ENCODE data around the gene MAP3K14.

Gene MAP3K14

GRCh38 chr17:45341533-45342158 is 24.8 kb upstream of the MAP3K14 start:
- no peaks in the 10 kb centered on the region for H3K27me3 ChIP-seq
- H3K4me3 ChIP-seq (ENCODE audit: low read depth, low read length): no peak overlapping the region
- H3K36me3 ChIP-seq: no peaks in the 10 kb centered on the region
- no peaks in the 10 kb centered on the region for H3K4me1 ChIP-seq
- DNase-seq: peak; percentile 75
- no peak for TF ChIP-seq CTCF (IDR thresholded peaks at IDR 0.05; ENCODE audit: low read depth, low read length)
- H3K9me3 ChIP-seq: no peaks in the 10 kb centered on the region

- Histone ChIP-seq H3K36me3 (no peaks in the 10 kb centered on the region), H3K4me1 (no peaks in the 10 kb centered on the region), H3K27me3 (no peaks in the 10 kb centered on the region), H3K4me3 (ENCODE audit: low read depth, low read length) (no peak overlapping the region), H3K9me3 (no peaks in the 10 kb centered on the region)
- DNase-seq: no peak
- TF ChIP-seq CTCF (IDR thresholded peaks at IDR 0.05; ENCODE audit: low read depth, low read length): no peak
These were observed 23.1 kb upstream of the MAP3K14 start for GRCh38 chr17:45339646-45340605.

- Histone ChIP-seq H3K9me3 (no peaks in the 10 kb centered on the region), H3K27me3 (no peaks in the 10 kb centered on the region), H3K36me3 (no peaks in the 10 kb centered on the region), H3K4me3 (ENCODE audit: low read depth, low read length) (no peak overlapping the region), H3K4me1 (no peaks in the 10 kb centered on the region)
- DNase-seq: no peak
- no peak for TF ChIP-seq CTCF (IDR thresholded peaks at IDR 0.05; ENCODE audit: low read depth, low read length)
These were observed 22.2 kb upstream of the MAP3K14 start for GRCh38 chr17:45338996-45339535.

GRCh38 chr17:45338023-45338781 is 21.4 kb upstream of the MAP3K14 start:
- Histone ChIP-seq H3K36me3 (no peaks in the 10 kb centered on the region), H3K27me3 (no peaks in the 10 kb centered on the region), H3K9me3 (no peaks in the 10 kb centered on the region), H3K4me3 (ENCODE audit: low read depth, low read length) (no peak overlapping the region), H3K4me1 (no peaks in the 10 kb centered on the region)
- no peak for TF ChIP-seq CTCF (IDR thresholded peaks at IDR 0.05; ENCODE audit: low read depth, low read length)
- DNase-seq: no peak

- H3K9me3 ChIP-seq: no peaks in the 10 kb centered on the region
- TF ChIP-seq CTCF (IDR thresholded peaks at IDR 0.05; ENCODE audit: low read depth, low read length): no peak
These were observed 19.8 kb upstream of the MAP3K14 start for GRCh38 chr17:45336390-45337182.

More at GRCh38 chr17:45336390-45337182, 19.8 kb upstream of the MAP3K14 start:
- H3K4me3 ChIP-seq (ENCODE audit: low read depth, low read length): no peak overlapping the region
- no peaks in the 10 kb centered on the region for H3K36me3 ChIP-seq
- no peaks in the 10 kb centered on the region for H3K4me1 ChIP-seq
- DNase-seq: no peak
- no peaks in the 10 kb centered on the region for H3K27me3 ChIP-seq

Data from BE2C (cell line).